Ecto neural progenitor cell (in vitro differentiated cells): Measurements from ENCODE around the gene SLC26A11.

Experiments used
- DNase-seq: peaks from one replicate; pipeline ENCODE4 v3.0.0-alpha.2; 2018; ENCODE audit warnings: low spot score

The SLC26A11 gene

GRCh38 chr17:80220054-80220735 lies at the start of gene SLC26A11, which contains the start of gene SGSH:
Gene SLC26A11 (plus strand): TSS chr17:80220427. CDS start chr17:80221561, 1,134 bp downstream.
Gene SGSH (minus strand): TSS chr17:80220333. CDS start chr17:80220313, 20 bp downstream.
- DNase-seq: peak; percentile 98

GRCh38 chr17:80171681-80172080 lies 48.5 kb upstream of the SLC26A11 start:
- DNase-seq: no peak

GRCh38 chr17:80173126-80173525 lies 47.1 kb upstream of the SLC26A11 start:
- no peak for DNase-seq

GRCh38 chr17:80173916-80174315 lies 46.3 kb upstream of the SLC26A11 start:
- no peak for DNase-seq

GRCh38 chr17:80176757-80177156 lies 43.5 kb upstream of the SLC26A11 start:
- DNase-seq: no peak

GRCh38 chr17:80177986-80178595 lies 42.1 kb upstream of the SLC26A11 start:
- DNase-seq: no peak

- DNase-seq: no peak
Observed at GRCh38 chr17:80180192-80180591, 40.0 kb upstream of the SLC26A11 start.

GRCh38 chr17:80181431-80181830 lies 38.8 kb upstream of the SLC26A11 start:
- DNase-seq: no peak

GRCh38 chr17:80182118-80182844 lies 37.9 kb upstream of the SLC26A11 start:
- DNase-seq: no peak

GRCh38 chr17:80182845-80183223 lies 37.4 kb upstream of the SLC26A11 start:
- no peak for DNase-seq

GRCh38 chr17:80183581-80184422 lies 36.4 kb upstream of the SLC26A11 start:
- no peak for DNase-seq

- no peak for DNase-seq
Observed at GRCh38 chr17:80184423-80184714, 35.9 kb upstream of the SLC26A11 start.

- DNase-seq: no peak
Observed at GRCh38 chr17:80185968-80186367, 34.3 kb upstream of the SLC26A11 start.

GRCh38 chr17:80187090-80187489 lies 33.1 kb upstream of the SLC26A11 start:
- DNase-seq: no peak

GRCh38 chr17:80187515-80187941 lies 32.7 kb upstream of the SLC26A11 start:
- DNase-seq: no peak

GRCh38 chr17:80189611-80190010 lies 30.6 kb upstream of the SLC26A11 start:
- no peak for DNase-seq

- no peak for DNase-seq
Observed at GRCh38 chr17:80190716-80191115, 29.5 kb upstream of the SLC26A11 start.

GRCh38 chr17:80191192-80191591 lies 29.0 kb upstream of the SLC26A11 start:
- DNase-seq: no peak

- DNase-seq: no peak
Observed at GRCh38 chr17:80191865-80192661, 28.2 kb upstream of the SLC26A11 start.

GRCh38 chr17:80195141-80195540 lies 25.1 kb upstream of the SLC26A11 start:
- DNase-seq: no peak
